Endothelial cell of umbilical vein (primary cell): ENCODE measurements around the gene PCMT1. TPM values are rescaled to one million over a fixed set of nuclear protein-coding genes. Genes with fewer than 3 reads are reported as not detected.

Source experiments
- BruUV-seq: library from RNA; stranded (reverse); fragments of 400-500 nt; replicated peaks from 2 replicates; lab custom pipeline; 2021; lab: Mats Ljungman, UMichigan
- CTCF ChIA-PET: fragments of 300-600, 350-600 bp; sonication (Branson Sonifier 250); formaldehyde crosslinking; loops from one replicate; lab custom pipeline; 2021; ENCODE audit warnings: antibody characterized with exemption, inconsistent platforms; lab: Charles Lee
- POLR2A ChIA-PET: fragments of 300-600, 350-600 bp; sonication (Branson Sonifier 250); formaldehyde crosslinking; loops from one replicate; lab custom pipeline; 2021; ENCODE audit warnings: antibody characterized with exemption, inconsistent platforms; lab: Charles Lee
- DNase-seq: peaks from one replicate; pipeline ENCODE4 v3.0.0-alpha.2; 2011; ENCODE audit warnings: low read depth, low spot score
- FAIRE-seq: peaks from 2 replicates; lab custom pipeline; 2011; peaks lifted over from hg19 to GRCh38; lab: Jason Lieb, UNC
- H2AFZ ChIP-seq: 2 replicates; pipeline ENCODE4 v1.6.0; 2012; ENCODE audit warnings: low read depth, low read length, control low read depth, inconsistent platforms
- H3K27ac ChIP-seq: 2 replicates; pipeline ENCODE4 v1.5.1; 2011; ENCODE audit warnings: low read depth, mild to moderate bottlenecking, control low read depth, low read length, moderate library complexity; ENCODE audit not compliant: insufficient read depth
- H3K27me3 ChIP-seq, 2 experiments: 2 replicates each; pipeline versions ENCODE4 v1.6.0 to v1.6.1; 2011; ENCODE audit warnings: low read length in 2 of 2, mixed read lengths in 1 of 2; ENCODE audit not compliant: control insufficient read depth in 2 of 2, insufficient read depth in 2 of 2
- H3K36me3 ChIP-seq, 2 experiments: 2 replicates in 1 of 2; 3 replicates in 1 of 2; pipeline ENCODE4 v1.5.1; 2011; ENCODE audit warnings: low read length in 2 of 2, mild to moderate bottlenecking in 1 of 2, moderate library complexity in 1 of 2; ENCODE audit not compliant: control insufficient read depth in 2 of 2, insufficient read depth in 2 of 2; ENCODE audit errors: extremely low read depth in 1 of 2
- H3K4me1 ChIP-seq: 3 replicates; pipeline ENCODE4 v1.5.1; 2011; ENCODE audit warnings: mild to moderate bottlenecking, low read length; ENCODE audit not compliant: control insufficient read depth, insufficient read depth; ENCODE audit errors: extremely low read depth
- H3K4me2 ChIP-seq: 2 replicates; pipeline ENCODE4 v1.6.1; 2011; ENCODE audit warnings: low read length, control low read depth, mixed read lengths; ENCODE audit not compliant: insufficient read depth
- H3K4me3 ChIP-seq, 3 experiments: fragments of 200-600 bp in 1 of 3; sonication (generic), shearing (Covaris generic) in 1 of 3; replicated peaks in 1 of 3; 2 replicates each; pipeline ENCODE4 v1.5.1; 2011 to 2016; ENCODE audit warnings: control low read depth in 3 of 3, low read length in 3 of 3, mild to moderate bottlenecking in 2 of 3, inconsistent platforms in 1 of 3, low read depth in 1 of 3, moderate library complexity in 1 of 3; ENCODE audit not compliant: insufficient read depth in 1 of 3
- H3K79me2 ChIP-seq: 2 replicates; pipeline ENCODE4 v1.6.0; 2012; ENCODE audit warnings: low read length, inconsistent platforms; ENCODE audit not compliant: control insufficient read depth, insufficient read depth
- H3K9ac ChIP-seq: replicated peaks from 2 replicates; pipeline ENCODE3; 2011; ENCODE audit warnings: low read length, control low read depth; ENCODE audit not compliant: insufficient read depth; ENCODE audit errors: extremely low read depth
- H3K9me1 ChIP-seq: replicated peaks from 3 replicates; pipeline ENCODE4 v1.6.0; 2011; ENCODE audit warnings: mild to moderate bottlenecking, low read length; ENCODE audit not compliant: control insufficient read depth, insufficient read depth; ENCODE audit errors: extremely low read depth
- H3K9me3 ChIP-seq: replicated peaks from 2 replicates; pipeline ENCODE4 v1.5.1; 2012; ENCODE audit warnings: low read length, inconsistent platforms; ENCODE audit not compliant: control insufficient read depth, insufficient read depth
- H4K20me1 ChIP-seq: replicated peaks from 2 replicates; pipeline ENCODE3; 2011; ENCODE audit warnings: mild to moderate bottlenecking, low read length; ENCODE audit not compliant: control insufficient read depth, insufficient read depth; ENCODE audit errors: extremely low read depth
- CTCF ChIP-seq, 2 donors: IDR thresholded peaks; 1 replicate in 1 of 2; 2 replicates in 1 of 2; pipeline ENCODE4 v1.5.1; 2011; ENCODE audit warnings: low read length in 2 of 2, mild to moderate bottlenecking in 2 of 2, moderate library complexity in 2 of 2, control low read depth in 1 of 2, inconsistent platforms in 1 of 2, low read depth in 1 of 2; ENCODE audit not compliant: insufficient read depth in 1 of 2; ENCODE audit errors: extremely low read depth in 1 of 2
- EZH2 ChIP-seq: IDR thresholded peaks from 2 replicates; pipeline ENCODE4 v1.6.1; 2012; ENCODE audit warnings: borderline replicate concordance, low read depth, mild to moderate bottlenecking, moderate library complexity, low read length, inconsistent platforms; ENCODE audit not compliant: severe bottlenecking
- FOS ChIP-seq: IDR thresholded peaks from 2 replicates; pipeline ENCODE4 v1.6.1; 2011; ENCODE audit warnings: mild to moderate bottlenecking, low read length, moderate library complexity, borderline replicate concordance; ENCODE audit not compliant: insufficient read depth
- GATA2 ChIP-seq: IDR thresholded peaks from 2 replicates; pipeline ENCODE4 v1.7.0; 2011; ENCODE audit warnings: low read depth, mild to moderate bottlenecking, moderate library complexity, mixed read lengths, low read length; ENCODE audit not compliant: insufficient read length, insufficient read depth
- JUN ChIP-seq: IDR thresholded peaks from 2 replicates; pipeline ENCODE4 v1.6.1; 2011; ENCODE audit warnings: borderline replicate concordance, low read depth; ENCODE audit not compliant: insufficient read length, insufficient read depth
- MYC ChIP-seq: IDR thresholded peaks from one replicate; pipeline ENCODE4 v1.6.1; 2011; ENCODE audit warnings: mild to moderate bottlenecking, low read depth, low read length
- POLR2A ChIP-seq: IDR thresholded peaks from 2 replicates; pipeline ENCODE4 v1.6.1; 2012; ENCODE audit warnings: low read depth, mild to moderate bottlenecking, control low read depth, low read length
- POLR2AphosphoS5 ChIP-seq: IDR thresholded peaks from 2 replicates; pipeline ENCODE4 v1.6.1; 2012; ENCODE audit warnings: low read depth, mild to moderate bottlenecking, control low read depth, low read length, moderate library complexity; ENCODE audit not compliant: insufficient read depth
- dilution Hi-C: fragments of 300-500 bp; cut with MboI; formaldehyde crosslinking; loops from one replicate; pipeline ENCODE4 v1.15.0; 2019; ENCODE audit warnings: low sequenced_read_pairs; ENCODE audit not compliant: extremely low pct_ligation_motif_present
- intact Hi-C: fragments of 100-400 bp; cut with micrococcal nuclease; formaldehyde crosslinking; loops from one replicate; pipeline ENCODE4 v1.10.0; 2022
- polyA plus RNA-seq, 4 experiments: library from polyadenylated mRNA; depleted of rRNA in 3 of 4; stranded (reverse) in 3 of 4; unstranded in 1 of 4; fragments of >200 nt; gene quantifications; 2 replicates each; pipeline versions ENCODE4 v1.2.1 to v1.2.3, GENCODE V29; 2011 to 2012; ENCODE audit warnings: missing spikeins in 1 of 4
- total RNA-seq: library from RNA; stranded (reverse); gene quantifications from 2 replicates; pipeline ENCODE4 v1.2.3, GENCODE V29; 2021
- TF ChIP-seq, protein P1 (sequence below): IDR thresholded peaks from 2 replicates; pipeline ENCODE4 v1.6.1; 2011; ENCODE audit not compliant: insufficient read depth, insufficient read length

The PCMT1 gene
- total and polyA plus RNA-seq, 2 donors (not counting 3 experiments of a cell fraction or from before 2014, with no cell fraction given), result 95.0 to 102 TPM

- Histone ChIP-seq H3K27me3 (no peaks in the 10 kb centered on the region), H4K20me1 (no peaks in the 10 kb centered on the region), H3K79me2 (peaks cover 7% of the 10 kb centered on the region), H3K4me1 (no peaks in the 10 kb centered on the region), H3K9me1 (no peaks in the 10 kb centered on the region), H3K4me2 (no peak overlapping the region), H3K4me3 (no peak overlapping the region), H3K9ac (no peak overlapping the region), H2AFZ (no peak overlapping the region), H3K36me3 (peaks cover 0 to 3% of the 10 kb centered on the region in 2 experiments), H3K27ac (no peak overlapping the region), H3K9me3 (no peaks in the 10 kb centered on the region)
- TF ChIP-seq GATA2 (no peak), MYC (no peak), EZH2 (no peak), POLR2A (no peak), POLR2AphosphoS5 (no peak), FOS (no peak), JUN (no peak), CTCF (IDR thresholded peaks at IDR 0.05; ENCODE audit: extremely low read depth in 1 of 2, insufficient read depth in 1 of 2, low read depth in 1 of 2, low read length in 2 of 2) (no peak)
- TF ChIP-seq, protein P1, sequence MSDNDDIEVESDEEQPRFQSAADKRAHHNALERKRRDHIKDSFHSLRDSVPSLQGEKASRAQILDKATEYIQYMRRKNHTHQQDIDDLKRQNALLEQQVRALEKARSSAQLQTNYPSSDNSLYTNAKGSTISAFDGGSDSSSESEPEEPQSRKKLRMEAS, result no peak
- intact Hi-C loops, result no loop called here
- POLR2A ChIA-PET, result no interaction called here
- CTCF ChIA-PET, result interaction anchor here (0.7 kb wide), 1 partner anchor 205 kb away, joined by 3 read pairs; no protein-coding TSS in a partner anchor
- no peak for DNase-seq
- dilution Hi-C loops, result no loop called here
- BruUV-seq, result no TSS peak
- FAIRE-seq, result no peak
Measured at GRCh38 chr6:149777624-149778023, 28.1 kb downstream of the PCMT1 start.
